ENCODE data around the gene UNC93A. TPM values are rescaled to one million over a fixed set of nuclear protein-coding genes. Genes with fewer than 3 reads are reported as not detected.
"Not testable (repeated sequence)": the region's sequence is repeated elsewhere in the genome, so short reads cannot be mapped to it uniquely, and the experiment has no call there.

Gene UNC93A
- total RNA-seq, 1 donor from 2014 or later: 8.1 TPM

DNA sequence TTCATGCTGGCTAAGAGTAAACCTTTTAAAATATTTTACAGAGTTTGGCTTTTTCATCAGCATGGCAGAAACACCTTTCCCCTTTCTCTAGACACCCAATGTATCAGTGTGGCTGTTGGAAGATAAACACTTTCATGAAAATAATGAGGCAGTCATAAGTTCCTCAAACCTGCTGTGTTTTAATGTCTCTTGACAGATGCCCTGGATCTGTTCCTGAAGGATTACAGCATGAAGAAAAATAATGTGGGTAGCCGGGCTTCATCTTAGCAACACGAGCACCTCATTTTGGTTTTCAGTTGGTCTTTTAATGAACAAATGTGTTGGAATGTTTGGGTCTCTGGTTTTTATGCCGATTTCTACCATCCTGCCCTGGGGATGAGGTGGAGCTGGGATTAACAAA lies 45.5 kb upstream of the UNC93A start:
- Mint-ChIP-seq H3K27ac (no peak overlapping the region), H3K4me3 (ENCODE audit: low read depth) (no peak overlapping the region)

DNA sequence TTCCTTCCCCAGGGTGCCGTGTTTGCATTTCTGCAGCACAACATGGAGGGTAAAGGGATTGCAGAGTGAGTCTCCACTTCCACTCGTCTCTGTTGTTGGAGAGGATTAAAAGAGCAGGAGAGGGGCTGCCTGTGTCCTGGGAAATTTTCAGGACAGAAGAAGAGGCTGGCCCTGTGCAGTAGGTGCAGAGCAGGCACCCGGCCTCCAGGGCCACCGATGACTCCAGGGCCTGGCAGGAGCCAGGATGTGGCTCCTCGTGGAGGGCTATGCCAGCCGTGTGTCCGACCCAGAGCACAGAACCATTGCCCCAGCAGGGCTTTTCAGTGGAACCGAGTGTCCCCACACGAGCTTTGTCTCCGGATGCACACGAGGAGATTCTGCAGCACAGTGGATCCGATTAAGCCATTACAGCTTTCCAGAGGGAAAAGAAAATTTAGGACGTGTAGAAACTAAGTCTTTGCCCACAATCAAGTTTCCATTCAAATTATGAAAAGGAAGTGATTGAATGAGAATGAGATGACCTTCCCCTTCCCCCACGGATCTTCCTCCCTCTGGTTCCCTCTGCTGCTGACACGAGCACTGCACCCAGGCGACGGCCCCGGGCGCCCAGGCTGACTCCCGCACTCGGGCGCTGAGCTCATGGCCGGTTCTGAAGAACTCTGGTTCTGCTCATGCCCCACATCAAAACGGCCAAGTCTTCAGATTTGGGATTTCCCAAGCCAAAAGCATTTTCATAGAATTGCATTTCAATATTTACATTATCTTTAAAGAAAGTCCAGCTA lies 43.1 kb upstream of the UNC93A start:
- peaks cover 9% of the 10 kb centered on the region for H3K4me1 Mint-ChIP-seq (ENCODE audit: low read depth)
- H3K9me3 Mint-ChIP-seq (ENCODE audit: low read depth): no peaks in the 10 kb centered on the region
- TF ChIP-seq, protein P1, sequence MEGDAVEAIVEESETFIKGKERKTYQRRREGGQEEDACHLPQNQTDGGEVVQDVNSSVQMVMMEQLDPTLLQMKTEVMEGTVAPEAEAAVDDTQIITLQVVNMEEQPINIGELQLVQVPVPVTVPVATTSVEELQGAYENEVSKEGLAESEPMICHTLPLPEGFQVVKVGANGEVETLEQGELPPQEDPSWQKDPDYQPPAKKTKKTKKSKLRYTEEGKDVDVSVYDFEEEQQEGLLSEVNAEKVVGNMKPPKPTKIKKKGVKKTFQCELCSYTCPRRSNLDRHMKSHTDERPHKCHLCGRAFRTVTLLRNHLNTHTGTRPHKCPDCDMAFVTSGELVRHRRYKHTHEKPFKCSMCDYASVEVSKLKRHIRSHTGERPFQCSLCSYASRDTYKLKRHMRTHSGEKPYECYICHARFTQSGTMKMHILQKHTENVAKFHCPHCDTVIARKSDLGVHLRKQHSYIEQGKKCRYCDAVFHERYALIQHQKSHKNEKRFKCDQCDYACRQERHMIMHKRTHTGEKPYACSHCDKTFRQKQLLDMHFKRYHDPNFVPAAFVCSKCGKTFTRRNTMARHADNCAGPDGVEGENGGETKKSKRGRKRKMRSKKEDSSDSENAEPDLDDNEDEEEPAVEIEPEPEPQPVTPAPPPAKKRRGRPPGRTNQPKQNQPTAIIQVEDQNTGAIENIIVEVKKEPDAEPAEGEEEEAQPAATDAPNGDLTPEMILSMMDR (IDR thresholded peaks at IDR 0.05; ENCODE audit: unreplicated experiment): no peak
- H3K27ac Mint-ChIP-seq: no peak overlapping the region
- H3K4me3 Mint-ChIP-seq (ENCODE audit: low read depth): no peak overlapping the region
- no peaks in the 10 kb centered on the region for H3K36me3 Mint-ChIP-seq (ENCODE audit: insufficient read depth)
- H3K27me3 Mint-ChIP-seq: peaks cover 10% of the 10 kb centered on the region
- DNase-seq (ENCODE audit: low spot score, unreplicated experiment): no peak

More for the DNA sequence above, 45.5 kb upstream of the UNC93A start:
- Mint-ChIP-seq H3K9me3 (ENCODE audit: low read depth) (no peaks in the 10 kb centered on the region), H3K4me1 (ENCODE audit: low read depth) (peaks cover 22% of the 10 kb centered on the region), H3K36me3 (ENCODE audit: insufficient read depth) (no peaks in the 10 kb centered on the region), H3K27me3 (peaks cover 10% of the 10 kb centered on the region)
- TF ChIP-seq, protein P1 (IDR thresholded peaks at IDR 0.05; ENCODE audit: unreplicated experiment): no peak
- DNase-seq (ENCODE audit: low spot score, unreplicated experiment): no peak

DNA sequence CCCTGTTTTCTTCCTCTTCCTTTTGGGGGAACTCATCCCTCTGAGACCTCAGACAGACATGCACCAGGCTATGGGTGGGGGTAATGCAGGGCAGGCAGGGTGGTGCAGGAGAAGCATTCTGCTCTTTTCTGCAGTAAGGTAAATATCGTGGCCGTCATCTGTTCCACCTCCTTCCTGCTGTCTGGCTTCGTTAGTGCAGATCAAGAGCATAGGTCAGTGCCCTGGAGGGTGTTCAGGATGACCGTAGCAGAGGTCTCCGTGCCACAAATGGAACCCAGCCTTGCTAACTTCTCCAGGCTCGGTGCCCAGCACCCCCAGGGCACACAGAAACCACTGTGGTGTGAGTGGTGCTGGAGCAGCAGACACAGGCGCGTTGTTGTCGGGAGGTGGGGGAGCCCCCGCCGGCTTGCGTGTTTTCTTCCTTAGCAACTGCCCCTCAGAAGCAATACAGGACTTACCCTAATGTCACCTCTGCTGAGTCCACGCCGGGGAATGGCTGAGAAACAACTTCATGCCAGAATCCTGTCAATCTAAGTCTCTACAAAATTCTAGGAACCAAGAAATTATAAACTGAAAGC lies 42.1 kb upstream of the UNC93A start:
- not testable (repeated sequence) for H3K27me3 Mint-ChIP-seq; H3K27ac Mint-ChIP-seq; H3K4me1 Mint-ChIP-seq (ENCODE audit: low read depth)

DNA sequence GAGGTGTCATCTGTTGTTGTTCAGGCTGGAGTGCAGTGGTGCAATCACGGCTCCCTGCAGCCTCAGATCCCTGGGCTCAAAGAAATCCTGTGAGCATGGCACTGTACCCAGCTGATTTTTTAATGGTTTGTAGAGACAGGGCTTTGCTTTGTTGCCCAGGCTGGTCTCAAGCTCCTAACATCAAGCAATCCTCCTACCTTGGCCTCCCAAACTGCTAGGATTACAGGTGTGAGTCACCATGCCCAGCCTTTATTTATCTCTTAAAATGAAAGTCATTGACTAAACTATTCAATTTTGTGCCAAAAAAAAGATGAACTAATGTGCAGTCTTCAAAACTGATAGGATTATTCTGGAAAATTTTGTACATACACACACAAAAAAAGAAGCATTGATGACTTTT lies 38.8 kb upstream of the UNC93A start:
- no peaks in the 10 kb centered on the region for H3K4me1 Mint-ChIP-seq (ENCODE audit: low read depth)
- H3K27ac Mint-ChIP-seq: no peak overlapping the region
- H3K9me3 Mint-ChIP-seq (ENCODE audit: low read depth): peaks cover 9% of the 10 kb centered on the region
- peaks cover 4% of the 10 kb centered on the region for H3K27me3 Mint-ChIP-seq
- H3K4me3 Mint-ChIP-seq (ENCODE audit: low read depth): no peak overlapping the region
- DNase-seq (ENCODE audit: low spot score, unreplicated experiment): no peak
- TF ChIP-seq, protein P1 (IDR thresholded peaks at IDR 0.05; ENCODE audit: unreplicated experiment): no peak
- no peaks in the 10 kb centered on the region for H3K36me3 Mint-ChIP-seq (ENCODE audit: insufficient read depth)

More for the DNA sequence above, 42.1 kb upstream of the UNC93A start:
- H3K36me3 Mint-ChIP-seq (ENCODE audit: insufficient read depth); H3K9me3 Mint-ChIP-seq (ENCODE audit: low read depth); DNase-seq (ENCODE audit: low spot score, unreplicated experiment); H3K4me3 Mint-ChIP-seq (ENCODE audit: low read depth): not testable (repeated sequence)

DNA sequence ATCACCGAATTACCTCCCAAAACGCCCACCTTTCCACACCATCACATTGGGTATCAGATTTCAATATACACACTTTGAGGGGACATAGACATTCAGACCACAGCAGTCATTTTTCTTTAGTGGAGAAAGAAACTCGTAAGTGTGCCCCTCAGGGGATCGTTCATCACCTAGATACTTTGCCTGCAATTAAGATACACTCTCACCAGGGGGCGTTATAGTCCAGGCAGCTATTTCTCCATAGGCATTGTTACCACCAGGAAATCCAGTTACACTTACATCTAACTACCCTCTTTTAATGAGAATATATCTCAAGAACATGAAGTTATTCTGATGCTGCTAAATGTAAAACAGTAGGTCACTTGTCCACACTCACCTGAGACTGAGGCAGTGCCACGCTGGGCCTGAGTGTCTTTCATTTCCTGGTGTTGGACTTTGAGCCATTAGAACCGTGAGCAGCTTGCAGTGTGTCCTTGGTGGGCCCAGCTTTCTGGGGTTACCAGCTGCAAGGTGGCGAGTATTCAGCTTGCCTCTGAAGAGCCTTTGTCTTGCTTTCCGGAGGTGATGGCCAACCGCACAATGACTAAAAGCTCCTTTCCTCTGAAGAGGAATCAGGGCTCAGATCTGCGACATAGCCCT lies 35.1 kb upstream of the UNC93A start:
- no peak overlapping the region for H3K27ac Mint-ChIP-seq
- TF ChIP-seq, protein P1 (IDR thresholded peaks at IDR 0.05; ENCODE audit: unreplicated experiment): no peak
- H3K27me3 Mint-ChIP-seq: peaks cover 7% of the 10 kb centered on the region
- no peaks in the 10 kb centered on the region for H3K36me3 Mint-ChIP-seq (ENCODE audit: insufficient read depth)
- DNase-seq (ENCODE audit: low spot score, unreplicated experiment): no peak
- peaks cover 1% of the 10 kb centered on the region for H3K4me1 Mint-ChIP-seq (ENCODE audit: low read depth)
- peaks cover 20% of the 10 kb centered on the region for H3K9me3 Mint-ChIP-seq (ENCODE audit: low read depth)
- no peak overlapping the region for H3K4me3 Mint-ChIP-seq (ENCODE audit: low read depth)
